Motor neuron (in vitro differentiated cells): ENCODE measurements around the gene RECQL. TPM values are rescaled to one million over a fixed set of nuclear protein-coding genes. Genes with fewer than 3 reads are reported as not detected.
"Not testable (repeated sequence)": the region's sequence is repeated elsewhere in the genome, so short reads cannot be mapped to it uniquely, and the experiment has no call there.

Experiments used
- ATAC-seq, 8 experiments: fragments of 200-7000 bp; cut with Tn5 transposase; replicated peaks in 6 of 8; 2 replicates each; pipeline ENCODE4 v1.8.0; 2021; ENCODE audit warnings: mild to moderate bottlenecking in 8 of 8, moderate library complexity in 8 of 8
- H3K27ac ChIP-seq, 2 donors: fragments of 250-450 bp; sonication (Bioruptor Pico); 2 replicates each; pipeline ENCODE4 v1.9.0; 2021; ENCODE audit warnings: antibody characterized with exemption in 2 of 2, mild to moderate bottlenecking in 2 of 2, moderate library complexity in 1 of 2
- H3K4me1 ChIP-seq, 2 donors: fragments of 250-450 bp; sonication (Bioruptor Pico); replicated peaks in 1 of 2; 2 replicates each; pipeline ENCODE4 v1.6.1; 2021; ENCODE audit warnings: antibody characterized with exemption in 2 of 2, mild to moderate bottlenecking in 2 of 2, moderate library complexity in 1 of 2
- H3K4me3 ChIP-seq, 5 donors: fragments of 250-450 bp; sonication (Bioruptor Pico); 2 replicates each; pipeline ENCODE4 v1.9.0; 2021; ENCODE audit warnings: antibody characterized with exemption in 5 of 5, mild to moderate bottlenecking in 5 of 5, moderate library complexity in 4 of 5
- WGBS, 10 experiments: fragments of 450-650 bp; shearing (Covaris generic); methylation state at CpG; one replicate each; pipeline ENCODE4 v1.0.0; 2022; 5-methylcytosine and 5-hydroxymethylcytosine counted together
- in situ Hi-C, 9 experiments: fragments of 400-800 bp; cut with MboI; loops; one replicate each; pipeline ENCODE4 v1.15.0; 2021; ENCODE audit warnings: low sequenced_read_pairs in 9 of 9, low pct_unique_long_range_greater_than_20kb in 2 of 9; ENCODE audit not compliant: unreplicated experiment in 9 of 9
- total RNA-seq, 8 experiments: library from RNA; unstranded; fragments of 300-600 nt; gene quantifications; 2 replicates each; pipeline versions ENCODE4 v1.2.3 to v1.2.4, GENCODE V29; 2022

RECQL gene
- total RNA-seq, 8 experiments from 2014 or later: 16.0 to 68.4 (median 26.0) TPM

DNA sequence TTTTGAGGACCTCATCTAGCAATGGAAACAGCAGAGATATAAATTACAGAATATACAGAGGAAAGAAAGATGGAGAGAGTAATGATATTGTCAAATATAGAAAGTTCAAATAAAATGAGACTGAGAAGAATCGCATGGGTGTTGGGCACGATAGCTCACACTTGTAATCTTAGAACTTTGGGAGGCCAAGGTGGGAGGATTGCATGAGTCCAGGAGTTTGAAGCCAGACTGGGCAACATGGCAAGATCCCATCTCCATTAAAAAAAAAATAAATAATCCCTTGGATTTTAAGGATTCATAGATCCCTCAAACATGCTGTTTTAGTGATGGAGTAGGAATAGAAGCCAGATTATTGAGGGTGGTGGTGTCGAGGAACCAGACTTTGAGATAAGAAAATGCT lies 62.1 kb downstream of the RECQL start:
- Histone ChIP-seq H3K4me1 (peaks cover 6 to 8% of the 10 kb centered on the region in 2 donors), H3K27ac (no peak overlapping the region), H3K4me3 (no peak overlapping the region)
- no peak for ATAC-seq
- in situ Hi-C loops: loop anchor here in 3 of 9 experiments (10.0 to 25.0 kb wide), 2 partner anchors 125 to 127 kb away; no protein-coding TSS in a partner anchor
- WGBS, 10 experiments: 84 to 100% (median 96%) methylated on average over 2 to 3 of the region's 3 CpGs

GRCh38 chr12:21438643-21439042 lies 62.8 kb downstream of the RECQL start:
- in situ Hi-C loops: loop anchor here in 3 of 9 experiments (10.0 to 25.0 kb wide), 2 partner anchors 124 to 126 kb away; no protein-coding TSS in a partner anchor
- no peak overlapping the region for H3K27ac ChIP-seq
- H3K4me1 ChIP-seq: peaks cover 6 to 8% of the 10 kb centered on the region in 2 donors
- ATAC-seq: no peak
- 77 to 100% (median 88%) methylated on average over 1 to 5 of the region's 5 CpGs; no CpG with 5 or more reads in 1 of the 10 experiments for WGBS, 10 experiments
- H3K4me3 ChIP-seq: peak overlapping the region; percentile 55 to 69 (median 59)

DNA sequence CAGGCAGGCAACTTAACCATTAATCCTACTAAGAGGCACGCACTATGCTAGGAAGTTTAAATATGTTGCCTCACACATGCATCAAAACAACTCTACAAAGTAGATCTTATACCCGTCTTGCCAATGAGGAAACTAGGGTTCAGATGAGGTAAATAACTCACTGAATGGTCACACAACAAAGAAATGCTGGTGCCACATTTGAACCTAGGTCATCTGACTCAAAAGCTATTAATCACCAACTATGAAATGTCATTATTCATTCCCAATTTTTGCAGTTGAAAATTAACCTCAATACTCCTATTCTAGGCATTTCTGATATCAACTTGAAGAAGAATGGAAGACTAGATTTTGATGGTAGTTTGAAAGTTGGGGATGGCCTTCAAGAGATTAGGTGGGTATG lies 66.7 kb downstream of the RECQL start:
- Histone ChIP-seq H3K4me3 (no peak overlapping the region), H3K27ac (no peak overlapping the region), H3K4me1 (peaks cover 6 to 8% of the 10 kb centered on the region in 2 donors)
- ATAC-seq: no peak
- in situ Hi-C loops: loop anchor here in 3 of 9 experiments (10.0 to 25.0 kb wide), 2 partner anchors 120 to 122 kb away; no protein-coding TSS in a partner anchor
- 42 to 100% (median 69%) methylated on average over 1 to 2 of the region's 2 CpGs for WGBS, 10 experiments

- WGBS, 10 experiments: 64 to 100% (median 85%) methylated on average over 1 to 2 of the region's 2 CpGs; no CpG with 5 or more reads in 4 of the 10 experiments
- in situ Hi-C loops: loop anchor here in 3 of 9 experiments (10.0 to 25.0 kb wide), 2 partner anchors 119 to 121 kb away; no protein-coding TSS in a partner anchor
- Histone ChIP-seq H3K27ac (no peak overlapping the region), H3K4me1 (peaks cover 3 to 4% of the 10 kb centered on the region in 2 donors), H3K4me3 (no peak overlapping the region)
- ATAC-seq: no peak
Measured at GRCh38 chr12:21433525-21433924, 67.9 kb downstream of the RECQL start.

GRCh38 chr12:21429994-21430393 lies 71.4 kb downstream of the RECQL start:
- no peaks in the 10 kb centered on the region for H3K4me1 ChIP-seq
- WGBS, 10 experiments: 25 to 100% (median 50%) methylated on average over 1 to 4 of the region's 4 CpGs; no CpG with 5 or more reads in 1 of the 10 experiments
- no peak overlapping the region for H3K27ac ChIP-seq
- ATAC-seq: no peak
- in situ Hi-C loops: loop anchor here in 3 of 9 experiments (10.0 to 25.0 kb wide), 2 partner anchors 115 to 118 kb away; no protein-coding TSS in a partner anchor
- H3K4me3 ChIP-seq: no peak overlapping the region

- 56 to 100% (median 95%) methylated on average over 1 to 4 of the region's 4 CpGs for WGBS, 10 experiments
- ATAC-seq: no peak
- no peaks in the 10 kb centered on the region for H3K4me1 ChIP-seq
- in situ Hi-C loops: loop anchor here in 2 of 9 experiments (25.0 kb wide), 1 partner anchor 116 kb away; no protein-coding TSS in a partner anchor
- no peak overlapping the region for H3K4me3 ChIP-seq
- H3K27ac ChIP-seq: no peak overlapping the region
Measured at GRCh38 chr12:21428241-21428640, 73.2 kb downstream of the RECQL start.

DNA sequence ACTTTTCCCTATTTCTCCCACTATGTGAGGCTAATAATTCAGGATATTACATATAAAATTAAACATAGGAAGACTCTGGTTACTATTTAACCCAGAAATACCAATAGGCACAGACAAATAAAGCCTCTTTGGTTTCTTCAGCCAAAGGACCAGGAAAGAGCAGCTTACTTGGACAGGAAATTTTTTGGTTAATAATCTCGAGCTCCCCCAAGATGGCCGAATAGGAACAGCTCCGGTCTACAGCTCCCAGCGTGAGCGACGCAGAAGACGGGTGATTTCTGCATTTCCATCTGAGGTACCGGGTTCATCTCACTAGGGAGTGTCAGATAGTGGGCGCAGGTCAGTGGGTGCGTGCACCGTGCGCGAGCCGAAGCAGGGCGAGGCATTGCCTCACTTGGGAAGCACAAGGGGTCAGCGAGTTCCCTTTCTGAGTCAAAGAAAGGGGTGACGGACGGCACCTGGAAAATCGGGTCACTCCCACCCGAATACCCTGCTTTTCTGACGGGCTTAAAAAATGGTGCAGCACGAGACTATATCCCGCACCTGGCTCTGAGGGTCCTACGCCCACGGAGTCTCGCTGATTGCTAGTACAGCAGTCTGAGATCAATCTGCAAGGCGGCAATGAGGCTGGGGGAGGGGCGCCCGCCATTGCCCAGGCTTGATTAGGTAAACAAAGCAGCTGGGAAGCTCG lies 82.3 kb downstream of the RECQL start:
- in situ Hi-C loops, H3K27ac ChIP-seq, ATAC-seq, H3K4me1 ChIP-seq: not testable (repeated sequence)
- peak overlapping the region in 1 of 5 donors; percentile 17 for H3K4me3 ChIP-seq
- 67 to 90% (median 81%) methylated on average over 3 to 8 of the region's 30 CpGs; no CpG with 5 or more reads in 6 of the 10 experiments for WGBS, 10 experiments

Other genes with a start within 250 kb of the RECQL start
- gene SLCO1A2, start 166.7 kb downstream of the RECQL start, total RNA-seq: 10 to 100 TPM in 2 of 8 experiments, 1 to 10 TPM in 6; 1.8 to 17.3 (median 6.9) TPM
- 1 to 10 TPM in 2 of 8 experiments, under 1 TPM in 5, not detected in 1; 0.20 to 2.7 (median 0.46) TPM for gene IAPP, start 128.7 kb downstream of the RECQL start, total RNA-seq
- gene PYROXD1, start 64.0 kb downstream of the RECQL start, total RNA-seq: 10 to 100 TPM in 7 of 8 experiments, 1 to 10 TPM in 1; 9.8 to 23.0 (median 15.9) TPM
- 10 to 100 TPM; 26.1 to 89.6 (median 45.6) TPM for gene GOLT1B, start 154 bp upstream of the RECQL start, total RNA-seq
- 1 to 10 TPM in 1 of 8 experiments, under 1 TPM in 7; 0.17 to 3.4 (median 0.29) TPM for gene SPX, start 24.7 kb upstream of the RECQL start, total RNA-seq
- under 1 TPM in 2 of 8 experiments, not detected in 6; 0.10 to 0.24 TPM for gene GYS2, start 103.2 kb upstream of the RECQL start, total RNA-seq
- 1,000 to 10,000 TPM in 2 of 8 experiments, 100 to 1,000 TPM in 6; 653 to 1,054 (median 899) TPM for gene LDHB, start 156.2 kb upstream of the RECQL start, total RNA-seq